GM12878 (cell line): Measurements from ENCODE around the gene NFKBIZ. TPM values are rescaled to one million over a fixed set of nuclear protein-coding genes. Genes with fewer than 3 reads are reported as not detected.

ENCODE experiments used
- ATAC-seq: fragments of 200-7000 bp; cut with Tn5 transposase; 3 replicates; pipeline ENCODE4 v1.9.1; 2020; ENCODE audit warnings: mild to moderate bottlenecking, moderate library complexity
- BruUV-seq: library from RNA; stranded (reverse); fragments of 400-500 nt; replicated peaks from 2 replicates; lab custom pipeline; 2021; lab: Mats Ljungman, UMichigan
- CTCF ChIA-PET: fragments of 300-600 bp; sonication (Branson Sonifier 250); formaldehyde crosslinking; extraction: SDS; loops from one replicate; lab custom pipeline; 2021; ENCODE audit warnings: inconsistent platforms; lab: Yijun Ruan, JAX
- POLR2A ChIA-PET: fragments of 350-600 bp; formaldehyde crosslinking; extraction: SDS; loops from one replicate; lab custom pipeline; 2021; ENCODE audit warnings: inconsistent platforms; lab: Charles Lee
- RAD21 ChIA-PET: fragments of 300-600 bp; sonication (Branson Sonifier 250); formaldehyde crosslinking; loops from one replicate; lab custom pipeline; 2023; ENCODE audit warnings: antibody characterized with exemption; ENCODE audit not compliant: unreplicated experiment; lab: Charles Lee
- SMC1A ChIA-PET: fragments of 300-600 bp; sonication (Branson Sonifier 250); formaldehyde crosslinking; loops from one replicate; lab custom pipeline; 2023; ENCODE audit not compliant: unreplicated experiment, uncharacterized antibody; lab: Charles Lee
- DNase-seq: peaks from one replicate; pipeline ENCODE4 v3.0.0-alpha.2; 2011; ENCODE audit warnings: low read depth, low spot score
- FAIRE-seq: peaks from 3 replicates; lab custom pipeline; 2011; peaks lifted over from hg19 to GRCh38; lab: Jason Lieb, UNC
- H2AFZ ChIP-seq: 2 replicates; pipeline ENCODE4 v1.6.0; 2011; ENCODE audit warnings: low read depth, low read length, control low read depth; ENCODE audit not compliant: control insufficient read depth
- H3K27ac ChIP-seq: 2 replicates; pipeline ENCODE4 v1.5.1; 2011; ENCODE audit warnings: control low read depth; ENCODE audit not compliant: control insufficient read depth, insufficient read depth
- H3K27me3 ChIP-seq, 2 experiments: replicated peaks in 1 of 2; 2 replicates each; pipeline versions ENCODE4 v1.6.0 to v1.6.1; 2011; ENCODE audit warnings: low read length in 1 of 2; ENCODE audit not compliant: control insufficient read depth in 2 of 2, insufficient read depth in 2 of 2
- H3K36me3 ChIP-seq, 2 experiments: 2 replicates each; pipeline ENCODE4 v1.5.1; 2011; ENCODE audit warnings: low read length in 1 of 2; ENCODE audit not compliant: control insufficient read depth in 2 of 2, insufficient read depth in 2 of 2
- H3K4me1 ChIP-seq: 2 replicates; pipeline ENCODE4 v1.6.1; 2011; ENCODE audit warnings: mild to moderate bottlenecking, low read length, moderate library complexity, mixed read lengths; ENCODE audit not compliant: control insufficient read depth, insufficient read depth
- H3K4me2 ChIP-seq: 2 replicates; pipeline ENCODE4 v1.6.0; 2011; ENCODE audit warnings: control low read depth; ENCODE audit not compliant: control insufficient read depth, insufficient read depth
- H3K4me3 ChIP-seq: fragments of 200-600 bp; sonication (generic); 2 replicates; pipeline ENCODE4 v1.5.1; 2016
- H3K79me2 ChIP-seq: 2 replicates; pipeline ENCODE4 v1.6.0; 2011; ENCODE audit warnings: low read length; ENCODE audit not compliant: control insufficient read depth, insufficient read depth
- H3K9ac ChIP-seq: 2 replicates; pipeline ENCODE4 v1.8.0; 2011; ENCODE audit warnings: low read length, control low read depth, mixed read lengths; ENCODE audit not compliant: control insufficient read depth, insufficient read depth
- H3K9me3 ChIP-seq: replicated peaks from 3 replicates; pipeline ENCODE4 v1.5.1; 2011; ENCODE audit warnings: mild to moderate bottlenecking, low read length; ENCODE audit not compliant: control insufficient read depth, insufficient read depth
- H4K20me1 ChIP-seq: 2 replicates; pipeline ENCODE4 v1.6.0; 2011; ENCODE audit not compliant: control insufficient read depth, insufficient read depth
- BCL11A ChIP-seq: IDR thresholded peaks from 2 replicates; pipeline ENCODE4 v1.6.1; 2011; ENCODE audit warnings: low read depth, low read length
- CEBPZ ChIP-seq: fragments of 150-350 bp; IDR thresholded peaks from 2 replicates; pipeline ENCODE4 v1.6.1; 2016; ENCODE audit warnings: low read depth, low read length
- JUNB ChIP-seq: IDR thresholded peaks from 2 replicates; pipeline ENCODE4 v1.6.1; 2016; ENCODE audit warnings: antibody characterized with exemption, mild to moderate bottlenecking
- MLLT1 ChIP-seq: fragments of 450-650 bp; IDR thresholded peaks from 2 replicates; pipeline ENCODE4 v1.6.1; 2016; ENCODE audit warnings: mild to moderate bottlenecking
- MTA2 ChIP-seq: fragments of 450-650 bp; IDR thresholded peaks from 2 replicates; pipeline ENCODE4 v1.6.1; 2016; ENCODE audit warnings: low read depth, mild to moderate bottlenecking, moderate library complexity
- NFYA ChIP-seq: IDR thresholded peaks from 2 replicates; pipeline ENCODE4 v1.6.1; 2011; ENCODE audit warnings: low read depth, mild to moderate bottlenecking, low read length, improper control_type of control experiment, borderline replicate concordance
- NFYB ChIP-seq: IDR thresholded peaks from 2 replicates; pipeline ENCODE4 v1.6.1; 2011; ENCODE audit warnings: low read depth, mild to moderate bottlenecking, low read length, improper control_type of control experiment, moderate library complexity; ENCODE audit not compliant: insufficient read depth
- PKNOX1 ChIP-seq: fragments of 450-650 bp; IDR thresholded peaks from 2 replicates; pipeline ENCODE4 v1.6.1; 2016; ENCODE audit warnings: mild to moderate bottlenecking
- RBBP5 ChIP-seq: fragments of 200-600 bp; sonication (generic); conservative IDR thresholded peaks from 2 replicates; pipeline ENCODE4 v1.6.1; 2016
- SIX5 ChIP-seq: IDR thresholded peaks from 2 replicates; pipeline ENCODE4 v1.6.1; 2011; ENCODE audit warnings: mild to moderate bottlenecking, low read depth, low read length, moderate library complexity; ENCODE audit not compliant: severe bottlenecking
- SMAD1 ChIP-seq: fragments of 450-650 bp; IDR thresholded peaks from 2 replicates; pipeline ENCODE4 v1.6.1; 2018; ENCODE audit warnings: mild to moderate bottlenecking, low read depth; ENCODE audit not compliant: partially characterized antibody
- ZBTB40 ChIP-seq: fragments of 450-650 bp; IDR thresholded peaks from 2 replicates; pipeline ENCODE4 v1.6.1; 2016; ENCODE audit warnings: mild to moderate bottlenecking, moderate library complexity, borderline replicate concordance
- WGBS: methylation state at CpG from one replicate; pipeline ENCODE4 v1.1.6; 2016; ENCODE audit warnings: low lambda C conversion rate; ENCODE audit not compliant: insufficient replicate concordance, insufficient coverage; ENCODE audit errors: missing lambda C conversion rate; 5-methylcytosine and 5-hydroxymethylcytosine counted together
- in situ Hi-C: fragments of 300-500 bp; cut with MboI; formaldehyde crosslinking; loops from 9 replicates; pipeline ENCODE4 v1.14.3; 2018; ENCODE audit warnings: mixed read lengths
- intact Hi-C: fragments of 100-400 bp; cut with micrococcal nuclease; formaldehyde crosslinking; loops from one replicate; pipeline ENCODE4 v1.14.2; 2022; ENCODE audit not compliant: unreplicated experiment
- polyA plus RNA-seq, 11 experiments: library from polyadenylated mRNA; depleted of rRNA in 4 of 11; unstranded in 6 of 11; stranded (reverse) in 5 of 11; fragments of >200 nt; fragmentation: Nextera tagmentation in 4 of 11; fragmentation: Illumina TruSeq in 1 of 11; extraction: Ambion mirVana in 4 of 11; extraction: Trizol in 1 of 11; gene quantifications; 1 replicate in 1 of 11; 2 replicates in 10 of 11; pipeline versions ENCODE4 v1.2.1 to v1.2.3, GENCODE V29; 2011 to 2016; ENCODE audit warnings: inconsistent platforms in 2 of 11, missing spikeins in 2 of 11, low read depth in 1 of 11
- total RNA-seq, 4 experiments: library from RNA; depleted of rRNA in 3 of 4; stranded (reverse); fragments of >200 nt in 3 of 4; fragmentation: Illumina TruSeq in 1 of 4; extraction: Trizol in 1 of 4; gene quantifications; 2 replicates each; pipeline versions ENCODE4 v1.2.1 to v1.2.3, GENCODE V29; 2013 to 2021

NFKBIZ gene
- total and polyA plus RNA-seq, 10 of the 15 experiments (the other 5 are each of a cell fraction or from before 2014, with no cell fraction given) = 6.3 to 53.8 (median 17.3) TPM

GRCh38 chr3:101811875-101812274, 37.4 kb upstream of the NFKBIZ start:
- DNase-seq (no peak), FAIRE-seq (no peak), ATAC-seq (peak; percentile 11; the same call in 1 of the 3 replicates)
- Histone ChIP-seq H3K79me2 (no peaks in the 10 kb centered on the region), H3K9me3 (no peaks in the 10 kb centered on the region; the same call in 2 of the 3 replicates), H3K9ac (no peak overlapping the region), H3K27me3 (no peaks in the 10 kb centered on the region), H3K27ac (no peak overlapping the region), H2AFZ (no peak overlapping the region), H3K4me3 (no peak overlapping the region), H3K4me1 (peaks cover 16% of the 10 kb centered on the region), H3K4me2 (no peak overlapping the region), H3K36me3 (peaks cover 0 to under 1% of the 10 kb centered on the region in 2 experiments; a peak in 1 of 4 replicates), H4K20me1 (no peaks in the 10 kb centered on the region)
- POLR2A ChIA-PET = interaction anchor here (0.6 to 1.7 kb wide), 3 partner anchors 15 to 413 kb away, joined by 3 to 5 read pairs (median 4); no protein-coding TSS in a partner anchor
- 0% methylated on average over 2 of the region's 2 CpGs for WGBS
- intact Hi-C loops = loop anchor here (2.0 to 5.0 kb wide), 3 partner anchors 39 to 225 kb away; no protein-coding TSS in a partner anchor
- CTCF ChIA-PET = interaction anchor here (0.7 to 15.9 kb wide), 16 partner anchors 9 to 725 kb away, joined by 3 to 1057 read pairs (median 4); no protein-coding TSS in a partner anchor
- SMC1A ChIA-PET = interaction anchor here (0.9 to 19.7 kb wide), 26 partner anchors 9 to 724 kb away, joined by 3 to 949 read pairs (median 4); no protein-coding TSS in a partner anchor
- in situ Hi-C loops = loop anchor here (5.0 kb wide), 2 partner anchors 415 to 720 kb away; no protein-coding TSS in a partner anchor
- BruUV-seq = no TSS peak
- RAD21 ChIA-PET = interaction anchor here (0.6 to 15.9 kb wide), 9 partner anchors 9 to 725 kb away, joined by 3 to 659 read pairs (median 5); no protein-coding TSS in a partner anchor
- TF ChIP-seq PKNOX1 (no peak), JUNB (peak; percentile 53), CEBPZ (no peak), ZBTB40 (no peak), NFYA (no peak), BCL11A (no peak), NFYB (no peak), MLLT1 (no peak), MTA2 (no peak), RBBP5 (no peak), SMAD1 (no peak), SIX5 (no peak)
